HepG2 (cell line): ENCODE measurements around the gene MAP3K14. TPM values are rescaled to one million over a fixed set of nuclear protein-coding genes. Genes with fewer than 3 reads are reported as not detected.

ENCODE experiments used
- ATAC-seq: fragments of 200-7000 bp; cut with Tn5 transposase; 3 replicates; pipeline ENCODE4 v1.9.1; 2020; ENCODE audit warnings: mild to moderate bottlenecking, moderate library complexity
- BruUV-seq: library from RNA; stranded (reverse); fragments of 400-500 nt; replicated peaks from 2 replicates; lab custom pipeline; 2021; lab: Mats Ljungman, UMichigan
- CTCF ChIA-PET: fragments of 300-600 bp; formaldehyde crosslinking; extraction: SDS; loops from one replicate; lab custom pipeline; 2021; ENCODE audit warnings: low total read pairs, inconsistent platforms, low intra/inter-chr PET ratio; lab: Yijun Ruan, JAX
- POLR2A ChIA-PET: fragments of 350-600 bp; sonication (Branson Sonifier 250); formaldehyde crosslinking; loops from one replicate; lab custom pipeline; 2020; ENCODE audit warnings: antibody characterized with exemption, inconsistent platforms; lab: Yijun Ruan, JAX
- DNase-seq: peaks from one replicate; pipeline ENCODE4 v3.0.0-alpha.2; 2015; ENCODE audit warnings: low spot score
- FAIRE-seq: peaks from 3 replicates; lab custom pipeline; 2011; peaks lifted over from hg19 to GRCh38; lab: Jason Lieb, UNC
- H2AFZ ChIP-seq: one replicate; pipeline ENCODE4 v1.6.1; 2011; ENCODE audit warnings: low read length, inconsistent platforms
- H3K27ac ChIP-seq: fragments of 300-600 bp; 3 replicates; pipeline ENCODE4 v1.8.0; 2011; ENCODE audit warnings: mixed run types, mild to moderate bottlenecking, mixed read lengths, low read length, inconsistent platforms; ENCODE audit not compliant: insufficient read depth; ENCODE audit errors: extremely low read length
- H3K27me3 ChIP-seq, 2 experiments: fragments of 200-600 bp in 1 of 2; 2 replicates in 1 of 2; 3 replicates in 1 of 2; pipeline versions ENCODE4 v1.6.0 to v1.8.0; 2011; ENCODE audit warnings: low read length in 2 of 2, mild to moderate bottlenecking in 2 of 2, moderate library complexity in 2 of 2, inconsistent platforms in 1 of 2; ENCODE audit not compliant: insufficient read depth in 2 of 2, control insufficient read depth in 1 of 2
- H3K36me3 ChIP-seq, 2 experiments: fragments of 200-600 bp in 1 of 2; replicated peaks in 1 of 2; 2 replicates in 1 of 2; 3 replicates in 1 of 2; pipeline versions ENCODE4 v1.5.1 to v1.8.0; 2011; ENCODE audit warnings: low read length in 2 of 2, inconsistent platforms in 1 of 2; ENCODE audit not compliant: insufficient read depth in 2 of 2, control insufficient read depth in 1 of 2
- H3K4me1 ChIP-seq: 2 replicates; pipeline ENCODE4 v1.5.1; 2012; ENCODE audit warnings: low read length, inconsistent platforms; ENCODE audit not compliant: insufficient read depth
- H3K4me2 ChIP-seq: 2 replicates; pipeline ENCODE4 v1.6.0; 2011; ENCODE audit warnings: low read depth, low read length, inconsistent platforms
- H3K4me3 ChIP-seq, 3 experiments: fragments of 200-600 bp in 1 of 3; sonication (generic), shearing (Covaris generic) in 1 of 3; replicated peaks in 1 of 3; 2 replicates each; pipeline ENCODE4 v1.5.1; 2011 to 2016; ENCODE audit warnings: low read length in 3 of 3, inconsistent platforms in 2 of 3, low read depth in 2 of 3, mild to moderate bottlenecking in 2 of 3, control low read depth in 1 of 3, mixed read lengths in 1 of 3; ENCODE audit not compliant: insufficient read depth in 1 of 3
- H3K79me2 ChIP-seq: one replicate; pipeline ENCODE4 v1.6.1; 2011; ENCODE audit warnings: low read length, inconsistent platforms; ENCODE audit not compliant: insufficient read depth
- H3K9ac ChIP-seq: 2 replicates; pipeline ENCODE4 v1.6.0; 2011; ENCODE audit warnings: mild to moderate bottlenecking, low read depth, low read length, inconsistent platforms; ENCODE audit not compliant: insufficient read depth
- H3K9me3 ChIP-seq: 2 replicates; pipeline ENCODE4 v1.5.1; 2012; ENCODE audit warnings: mild to moderate bottlenecking, low read length
- H4K20me1 ChIP-seq: 2 replicates; pipeline ENCODE4 v1.6.0; 2011; ENCODE audit warnings: inconsistent platforms, mild to moderate bottlenecking, low read length, moderate library complexity; ENCODE audit not compliant: insufficient read depth
- CEBPB ChIP-seq: IDR thresholded peaks from 2 replicates; pipeline ENCODE4 v1.6.1; 2011; ENCODE audit warnings: low read depth, low read length, improper control_type of control experiment, borderline replicate concordance
- GTF2F1 ChIP-seq: fragments of 150-350 bp; IDR thresholded peaks from 2 replicates; pipeline ENCODE4 v1.6.1; 2014; ENCODE audit warnings: low read length
- HNF4A ChIP-seq: sonication (generic); formaldehyde crosslinking; IDR thresholded peaks from 2 replicates; pipeline ENCODE4 v1.4.0; 2020; ENCODE audit warnings: missing genetic modification reagents
- JUN ChIP-seq: sonication (generic); formaldehyde crosslinking; IDR thresholded peaks from 2 replicates; pipeline ENCODE4 v1.4.0; 2020; ENCODE audit warnings: mild to moderate bottlenecking, missing genetic modification reagents
- KDM3A ChIP-seq: IDR thresholded peaks from 2 replicates; pipeline ENCODE4 v1.6.1; 2018; ENCODE audit warnings: low read depth, missing compliant biosample characterization
- MYC ChIP-seq: sonication (generic); formaldehyde crosslinking; IDR thresholded peaks from 2 replicates; pipeline ENCODE4 v1.9.0; 2021; ENCODE audit warnings: missing genetic modification reagents, borderline replicate concordance
- RELA ChIP-seq: sonication (generic); formaldehyde crosslinking; IDR thresholded peaks from 2 replicates; pipeline ENCODE4 v1.4.0; 2020; ENCODE audit warnings: missing genetic modification reagents
- SIX1 ChIP-seq: sonication (generic); formaldehyde crosslinking; IDR thresholded peaks from 2 replicates; pipeline ENCODE4 v1.4.0; 2020; ENCODE audit warnings: missing genetic modification reagents, borderline replicate concordance
- TMF1 ChIP-seq: sonication (generic); formaldehyde crosslinking; IDR thresholded peaks from 2 replicates; pipeline ENCODE4 v1.8.1; 2022; ENCODE audit warnings: low read depth, missing genetic modification reagents
- ZBTB38 ChIP-seq: sonication (generic); formaldehyde crosslinking; IDR thresholded peaks from 2 replicates; pipeline ENCODE4 v1.5.1; 2020; ENCODE audit warnings: mild to moderate bottlenecking, missing genetic modification reagents
- ZFP37 ChIP-seq: sonication (generic); formaldehyde crosslinking; IDR thresholded peaks from 2 replicates; pipeline ENCODE4 v1.4.0; 2020; ENCODE audit warnings: missing genetic modification reagents, borderline replicate concordance
- ZNF280D ChIP-seq: sonication (generic); formaldehyde crosslinking; IDR thresholded peaks from 2 replicates; pipeline ENCODE4 v1.5.1; 2020; ENCODE audit warnings: mild to moderate bottlenecking, missing genetic modification reagents
- ZNF503 ChIP-seq: sonication (generic); formaldehyde crosslinking; IDR thresholded peaks from 2 replicates; pipeline ENCODE4 v1.4.0; 2020; ENCODE audit warnings: missing genetic modification reagents
- ZNF605 ChIP-seq: sonication (generic); formaldehyde crosslinking; IDR thresholded peaks from 2 replicates; pipeline ENCODE4 v1.8.0; 2022; ENCODE audit warnings: mild to moderate bottlenecking, missing genetic modification reagents
- ZNF747 ChIP-seq: sonication (generic); formaldehyde crosslinking; IDR thresholded peaks from 2 replicates; pipeline ENCODE4 v1.8.1; 2023; ENCODE audit warnings: missing genetic modification reagents, mild to moderate bottlenecking, borderline replicate concordance
- WGBS: methylation state at CpG from one replicate; pipeline ENCODE4 v1.1.6; 2017; ENCODE audit warnings: low lambda C conversion rate; 5-methylcytosine and 5-hydroxymethylcytosine counted together
- in situ Hi-C: cut with HindIII; loops from 2 replicates; pipeline ENCODE4 v1.10.0; 2017; ENCODE audit warnings: low pct_unique_long_range_greater_than_20kb; ENCODE audit not compliant: extremely low pct_ligation_motif_present
- intact Hi-C: fragments of 100-400 bp; cut with micrococcal nuclease; formaldehyde crosslinking; loops from one replicate; pipeline ENCODE4 v1.10.0; 2022; ENCODE audit not compliant: unreplicated experiment
- polyA plus RNA-seq, 8 experiments: library from polyadenylated mRNA; depleted of rRNA in 3 of 8; stranded (reverse) in 7 of 8; unstranded in 1 of 8; fragments of >200 nt; fragmentation: Illumina TruSeq in 4 of 8; extraction: Trizol in 4 of 8; gene quantifications; 2 replicates each; pipeline versions ENCODE4 v1.2.1 to v1.2.3, GENCODE V29; 2011 to 2016; ENCODE audit warnings: low read depth in 4 of 8, missing spikeins in 1 of 8, mixed read lengths in 1 of 8; ENCODE audit not compliant: insufficient read depth in 1 of 8
- total RNA-seq, 5 experiments: library from RNA; depleted of rRNA; stranded (reverse); fragments of >200 nt; fragmentation: Illumina TruSeq; extraction: Trizol; gene quantifications; 2 replicates each; pipeline ENCODE4 v1.2.3, GENCODE V29; 2016; ENCODE audit warnings: low read depth in 1 of 5

The MAP3K14 gene
- total and polyA plus RNA-seq, 2 of the 13 experiments (the other 11 are each of a cell fraction or from before 2014, with no cell fraction given): 2.6 TPM

GRCh38 chr17:45276031-45276430 is 40.8 kb downstream of the MAP3K14 start:
- intact Hi-C loops (loop anchor here (2.0 to 5.0 kb wide), 3 partner anchors 37 to 96 kb away; no protein-coding TSS in a partner anchor), in situ Hi-C loops (loop anchor here (5.0 kb wide), 1 partner anchor 111 kb away; no protein-coding TSS in a partner anchor)
- Histone ChIP-seq H3K4me3 (no peak overlapping the region), H2AFZ (no peak overlapping the region), H4K20me1 (no peaks in the 10 kb centered on the region), H3K27ac (no peak overlapping the region), H3K4me1 (peaks cover 17% of the 10 kb centered on the region), H3K27me3 (no peaks in the 10 kb centered on the region), H3K9me3 (no peaks in the 10 kb centered on the region), H3K36me3 (peaks cover 5 to 14% of the 10 kb centered on the region in 2 experiments; a peak in 4 of 5 replicates), H3K4me2 (no peak overlapping the region), H3K9ac (no peak overlapping the region), H3K79me2 (no peaks in the 10 kb centered on the region)
- DNase-seq (no peak), FAIRE-seq (no peak), ATAC-seq (no peak)
- ChIA-PET POLR2A (interaction anchor here (2.2 kb wide), 1 partner anchor 36 kb away, joined by 14 read pairs; no protein-coding TSS in a partner anchor), CTCF (interaction anchor here (5.4 kb wide), 1 partner anchor 109 kb away, joined by 114 read pairs; no protein-coding TSS in a partner anchor)
- WGBS: 84% methylated on average over 6 of the region's 6 CpGs
- no peak for TF ChIP-seq TMF1 (CRISPR knock-in tag)
- TF ChIP-seq RELA: no peak
- TF ChIP-seq ZNF747 (CRISPR knock-in tag): no peak
- TF ChIP-seq GTF2F1: no peak
- TF ChIP-seq JUN (CRISPR knock-in tag): no peak
- no peak for TF ChIP-seq SIX1 (CRISPR knock-in tag)
- BruUV-seq: no TSS peak

GRCh38 chr17:45274033-45274432 is 42.8 kb downstream of the MAP3K14 start:
- DNase-seq: no peak
- TF ChIP-seq ZNF503 (CRISPR knock-in tag): no peak
- TF ChIP-seq ZBTB38 (CRISPR knock-in tag): no peak
- no peak for TF ChIP-seq ZFP37 (CRISPR knock-in tag)
- no peak for TF ChIP-seq ZNF605 (CRISPR knock-in tag)
- TF ChIP-seq CEBPB: no peak
- TF ChIP-seq KDM3A: no peak
- no peak for TF ChIP-seq MYC (CRISPR knock-in tag)
- TF ChIP-seq HNF4A (CRISPR knock-in tag): no peak
- no peak for TF ChIP-seq ZNF280D (CRISPR knock-in tag)

More at GRCh38 chr17:45274033-45274432, 42.8 kb downstream of the MAP3K14 start:
- H3K9me3 ChIP-seq: no peaks in the 10 kb centered on the region
- BruUV-seq: no TSS peak
- intact Hi-C loops: no loop called here
- POLR2A ChIA-PET: no interaction called here
- ATAC-seq (no peak), FAIRE-seq (no peak)
- 80% methylated on average over 5 of the region's 5 CpGs for WGBS
- no peaks in the 10 kb centered on the region for H3K79me2 ChIP-seq
- no peak overlapping the region for H3K27ac ChIP-seq
- H2AFZ ChIP-seq: no peak overlapping the region
- H3K4me1 ChIP-seq: peaks cover 17% of the 10 kb centered on the region
- no peak overlapping the region for H3K4me3 ChIP-seq
- no peak overlapping the region for H3K9ac ChIP-seq
- CTCF ChIA-PET: interaction anchor here (1.4 kb wide), 1 partner anchor 111 kb away, joined by 4 read pairs; no protein-coding TSS in a partner anchor
- H4K20me1 ChIP-seq: no peaks in the 10 kb centered on the region
- no peaks in the 10 kb centered on the region for H3K27me3 ChIP-seq
- H3K36me3 ChIP-seq: peaks cover 14 to 31% of the 10 kb centered on the region in 2 experiments; a peak in 4 of 5 replicates
- in situ Hi-C loops: no loop called here
- H3K4me2 ChIP-seq: no peak overlapping the region
